ENCODE measurements around the gene GALNT18. TPM values are rescaled to one million over a fixed set of nuclear protein-coding genes. Genes with fewer than 3 reads are reported as not detected.
A peak's percentile ranks its signal among the peaks of the same experiment; 100 is the strongest.

The GALNT18 gene
- polyA plus RNA-seq, 1 donor (not counting 4 experiments of a cell fraction or from before 2014, with no cell fraction given), result 27.2 TPM

GRCh38 chr11:11587122-11587521, 34.7 kb downstream of the GALNT18 start:
- Histone ChIP-seq H3K27me3 (ENCODE audit: control insufficient read depth, extremely low read depth, insufficient read depth, low read length) (no peaks in the 10 kb centered on the region), H3K4me1 (ENCODE audit: control insufficient read depth, extremely low read depth, insufficient read depth, low read length) (peaks cover 35% of the 10 kb centered on the region), H3K9me1 (ENCODE audit: control insufficient read depth, extremely low read depth, insufficient read depth, low read length) (no peaks in the 10 kb centered on the region), H4K20me1 (ENCODE audit: control insufficient read depth, extremely low read depth, insufficient read depth, low read length) (no peaks in the 10 kb centered on the region), H3K9ac (ENCODE audit: control insufficient read depth, extremely low read depth, insufficient read depth, low read length) (no peak overlapping the region), H3K9me3 (ENCODE audit: control insufficient read depth, low read depth, low read length) (no peaks in the 10 kb centered on the region), H3K4me3 (ENCODE audit: control insufficient read depth in 2 of 3, extremely low read depth in 1 of 3, insufficient read depth in 2 of 3, low read depth in 1 of 3, low read length in 3 of 3) (no peak overlapping the region), H3K79me2 (ENCODE audit: control insufficient read depth, insufficient read depth, low read length) (peaks cover 50% of the 10 kb centered on the region), H3K27ac (ENCODE audit: control insufficient read depth, insufficient read depth, low read length) (no peak overlapping the region), H2AFZ (ENCODE audit: control insufficient read depth, low read length) (no peak overlapping the region), H3K36me3 (ENCODE audit: control insufficient read depth in 2 of 2, extremely low read depth in 1 of 2, insufficient read depth in 2 of 2, low read length in 2 of 2) (peaks cover 0 to 2% of the 10 kb centered on the region in 2 experiments), H3K4me2 (ENCODE audit: control insufficient read depth, extremely low read depth, insufficient read depth, low read depth, low read length) (no peak overlapping the region)
- DNase-seq (ENCODE audit: low read depth, low spot score), result no peak
- dilution Hi-C loops (cut with MboI; ENCODE audit: extremely low pct_ligation_motif_present, low sequenced_read_pairs), result no loop called here
- peak; percentile 55 for FAIRE-seq
- no peak for TF ChIP-seq CTCF (optimal IDR thresholded peaks at IDR 0.05 in 1 of 3, IDR thresholded peaks at IDR 0.05 in 1 of 3, conservative IDR thresholded peaks at IDR 0.05 in 1 of 3; ENCODE audit: extremely low read depth in 1 of 3, insufficient read depth in 2 of 3, low read length in 3 of 3)
- TF ChIP-seq EZH2 (IDR thresholded peaks at IDR 0.05; ENCODE audit: low read length), result no peak

GRCh38 chr11:11586465-11586864, 35.3 kb downstream of the GALNT18 start:
- no peak for TF ChIP-seq EZH2 (IDR thresholded peaks at IDR 0.05; ENCODE audit: low read length)
- TF ChIP-seq CTCF (optimal IDR thresholded peaks at IDR 0.05 in 1 of 3, IDR thresholded peaks at IDR 0.05 in 1 of 3, conservative IDR thresholded peaks at IDR 0.05 in 1 of 3; ENCODE audit: extremely low read depth in 1 of 3, insufficient read depth in 2 of 3, low read length in 3 of 3), result no peak
- H4K20me1 ChIP-seq (ENCODE audit: control insufficient read depth, extremely low read depth, insufficient read depth, low read length), result no peaks in the 10 kb centered on the region
- no peak overlapping the region for H3K9ac ChIP-seq (ENCODE audit: control insufficient read depth, extremely low read depth, insufficient read depth, low read length)
- H3K27ac ChIP-seq (ENCODE audit: control insufficient read depth, insufficient read depth, low read length), result no peak overlapping the region
- no peak overlapping the region for H2AFZ ChIP-seq (ENCODE audit: control insufficient read depth, low read length)
- FAIRE-seq (no peak), DNase-seq (ENCODE audit: low read depth, low spot score) (no peak)
- no peak overlapping the region for H3K4me3 ChIP-seq (ENCODE audit: control insufficient read depth in 2 of 3, extremely low read depth in 1 of 3, insufficient read depth in 2 of 3, low read depth in 1 of 3, low read length in 3 of 3)
- dilution Hi-C loops (cut with MboI; ENCODE audit: extremely low pct_ligation_motif_present, low sequenced_read_pairs), result no loop called here
- H3K4me2 ChIP-seq (ENCODE audit: control insufficient read depth, extremely low read depth, insufficient read depth, low read depth, low read length), result no peak overlapping the region
- no peaks in the 10 kb centered on the region for H3K9me1 ChIP-seq (ENCODE audit: control insufficient read depth, extremely low read depth, insufficient read depth, low read length)
- no peaks in the 10 kb centered on the region for H3K9me3 ChIP-seq (ENCODE audit: control insufficient read depth, low read depth, low read length)
- H3K36me3 ChIP-seq (ENCODE audit: control insufficient read depth in 2 of 2, extremely low read depth in 1 of 2, insufficient read depth in 2 of 2, low read length in 2 of 2), result peaks cover 0 to 2% of the 10 kb centered on the region in 2 experiments
- no peaks in the 10 kb centered on the region for H3K27me3 ChIP-seq (ENCODE audit: control insufficient read depth, extremely low read depth, insufficient read depth, low read length)
- peaks cover 37% of the 10 kb centered on the region for H3K4me1 ChIP-seq (ENCODE audit: control insufficient read depth, extremely low read depth, insufficient read depth, low read length)
- peaks cover 53% of the 10 kb centered on the region for H3K79me2 ChIP-seq (ENCODE audit: control insufficient read depth, insufficient read depth, low read length)

Data from keratinocyte (primary cell).